GM12874 (cell line): ENCODE results near the gene HRH1.

Experiments used
- TF ChIP-seq, protein P1 (sequence below): IDR thresholded peaks from 2 replicates; pipeline ENCODE4 v1.5.1; 2011; ENCODE audit warnings: low read depth, mild to moderate bottlenecking, control low read depth, low read length, moderate library complexity; ENCODE audit not compliant: insufficient read depth

The HRH1 gene

DNA sequence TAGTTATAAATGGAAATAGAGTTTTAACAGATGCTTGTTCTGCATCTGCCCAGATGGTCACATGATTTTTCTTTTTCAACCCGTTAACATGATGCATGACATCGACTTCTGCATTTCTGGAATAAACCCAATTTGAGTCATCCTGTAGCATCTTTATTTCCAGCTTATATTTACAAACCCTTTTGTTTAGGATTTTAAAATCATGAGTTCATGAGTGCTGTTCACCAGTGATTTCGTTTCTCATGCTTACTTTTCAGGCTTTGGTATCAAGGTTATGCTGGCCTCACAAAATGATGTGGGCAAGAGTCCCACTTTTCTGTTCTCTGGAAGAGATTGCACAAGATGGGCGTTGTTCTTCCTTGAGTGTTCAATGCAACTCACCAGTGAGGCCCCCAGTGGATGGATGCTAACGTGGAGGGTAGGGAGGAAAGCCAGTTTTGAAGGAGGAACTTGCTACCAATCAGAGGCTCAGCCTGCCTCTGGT is 5.2 kb downstream of the HRH1 start:
- TF ChIP-seq, protein P1, sequence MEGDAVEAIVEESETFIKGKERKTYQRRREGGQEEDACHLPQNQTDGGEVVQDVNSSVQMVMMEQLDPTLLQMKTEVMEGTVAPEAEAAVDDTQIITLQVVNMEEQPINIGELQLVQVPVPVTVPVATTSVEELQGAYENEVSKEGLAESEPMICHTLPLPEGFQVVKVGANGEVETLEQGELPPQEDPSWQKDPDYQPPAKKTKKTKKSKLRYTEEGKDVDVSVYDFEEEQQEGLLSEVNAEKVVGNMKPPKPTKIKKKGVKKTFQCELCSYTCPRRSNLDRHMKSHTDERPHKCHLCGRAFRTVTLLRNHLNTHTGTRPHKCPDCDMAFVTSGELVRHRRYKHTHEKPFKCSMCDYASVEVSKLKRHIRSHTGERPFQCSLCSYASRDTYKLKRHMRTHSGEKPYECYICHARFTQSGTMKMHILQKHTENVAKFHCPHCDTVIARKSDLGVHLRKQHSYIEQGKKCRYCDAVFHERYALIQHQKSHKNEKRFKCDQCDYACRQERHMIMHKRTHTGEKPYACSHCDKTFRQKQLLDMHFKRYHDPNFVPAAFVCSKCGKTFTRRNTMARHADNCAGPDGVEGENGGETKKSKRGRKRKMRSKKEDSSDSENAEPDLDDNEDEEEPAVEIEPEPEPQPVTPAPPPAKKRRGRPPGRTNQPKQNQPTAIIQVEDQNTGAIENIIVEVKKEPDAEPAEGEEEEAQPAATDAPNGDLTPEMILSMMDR, result no peak

DNA sequence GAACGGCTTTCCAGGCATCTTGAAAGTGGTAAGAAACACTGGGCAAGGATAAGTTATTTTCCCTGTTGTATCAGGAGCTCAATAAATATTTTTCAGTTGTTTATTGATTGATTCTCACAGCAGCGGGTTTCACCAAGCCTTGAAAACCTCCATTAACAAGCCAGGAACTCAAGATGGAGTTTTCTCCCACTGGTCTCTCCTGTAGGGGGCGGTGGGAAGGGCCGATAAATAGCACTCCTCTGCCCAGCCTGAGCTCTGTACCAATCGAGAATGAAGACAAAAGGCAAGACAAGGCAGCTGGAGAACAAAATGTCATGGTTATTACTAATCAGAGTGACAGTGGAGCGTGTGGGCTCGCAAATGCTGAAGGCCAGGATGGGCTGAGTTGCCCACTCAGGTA is 7.4 kb downstream of the HRH1 start:
- TF ChIP-seq, protein P1, result no peak

DNA sequence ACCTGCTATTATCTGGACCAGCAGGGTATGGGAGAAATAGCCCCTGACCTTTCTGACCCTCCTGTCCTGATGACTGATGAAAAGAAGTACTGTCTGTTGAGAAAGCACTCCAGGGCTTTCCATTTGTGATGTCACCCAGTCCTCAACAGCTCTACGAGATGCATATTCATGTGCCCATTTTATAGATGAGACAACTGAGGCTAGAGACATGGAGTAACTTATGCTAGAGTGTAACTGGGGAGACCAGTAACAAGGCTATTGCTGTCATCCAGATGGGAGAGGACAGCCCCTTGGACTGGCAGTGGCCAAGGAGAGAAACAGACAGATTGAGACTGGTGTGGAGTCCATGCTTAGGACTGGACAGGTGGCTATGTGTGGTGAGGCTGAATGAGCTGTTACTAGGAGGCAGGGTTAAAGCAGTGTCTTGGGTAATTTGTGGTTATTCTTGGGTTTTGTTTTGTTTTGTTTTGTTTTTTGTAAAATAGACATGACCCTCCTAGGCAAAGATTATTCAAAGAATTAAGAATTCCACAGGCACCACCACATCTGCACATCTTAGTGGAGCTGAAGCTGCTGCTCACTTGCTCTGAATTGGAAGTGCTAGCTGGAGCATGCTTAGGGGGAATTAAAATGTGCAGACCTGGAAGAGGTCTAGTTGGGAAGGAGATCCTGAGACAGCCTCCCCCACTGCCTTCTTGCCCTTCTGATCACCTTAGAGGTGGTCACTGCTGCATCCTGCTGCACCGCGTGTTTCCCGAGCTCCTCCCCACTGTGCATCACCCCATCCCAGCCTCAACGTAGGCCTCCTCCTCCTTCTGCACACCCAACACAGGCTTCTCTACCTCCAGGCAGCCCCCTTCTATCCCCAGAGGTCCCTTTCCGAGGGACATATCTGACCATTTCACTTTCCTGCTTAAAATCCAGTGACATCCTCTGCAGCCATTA is 8.4 kb downstream of the HRH1 start:
- TF ChIP-seq, protein P1, result no peak

DNA sequence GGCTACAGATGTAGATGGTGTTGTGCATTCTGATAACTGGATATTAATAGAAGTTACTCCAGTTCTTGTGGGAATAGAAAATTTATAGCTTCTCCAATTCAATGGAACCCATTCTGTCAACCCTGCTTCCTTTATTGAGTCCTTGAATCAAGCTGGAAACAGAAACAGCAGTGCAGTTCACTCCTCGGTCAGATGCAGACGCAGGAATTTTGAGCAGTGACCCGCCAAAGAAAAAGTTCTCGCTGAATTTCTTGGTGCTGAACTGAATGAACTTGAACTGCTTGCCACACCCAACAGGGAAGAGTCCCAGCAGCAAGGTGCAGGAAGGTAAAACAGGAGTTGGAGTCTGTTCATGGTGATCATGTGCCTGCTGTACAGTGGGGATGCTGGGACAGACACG is 10.3 kb downstream of the HRH1 start:
- TF ChIP-seq, protein P1, result no peak

- TF ChIP-seq, protein P1, result no peak
These were observed 11.2 kb downstream of the HRH1 start for GRCh38 chr3:11165476-11165875.

- TF ChIP-seq, protein P1, result no peak
These were observed 13.3 kb downstream of the HRH1 start for GRCh38 chr3:11167590-11167989.

DNA sequence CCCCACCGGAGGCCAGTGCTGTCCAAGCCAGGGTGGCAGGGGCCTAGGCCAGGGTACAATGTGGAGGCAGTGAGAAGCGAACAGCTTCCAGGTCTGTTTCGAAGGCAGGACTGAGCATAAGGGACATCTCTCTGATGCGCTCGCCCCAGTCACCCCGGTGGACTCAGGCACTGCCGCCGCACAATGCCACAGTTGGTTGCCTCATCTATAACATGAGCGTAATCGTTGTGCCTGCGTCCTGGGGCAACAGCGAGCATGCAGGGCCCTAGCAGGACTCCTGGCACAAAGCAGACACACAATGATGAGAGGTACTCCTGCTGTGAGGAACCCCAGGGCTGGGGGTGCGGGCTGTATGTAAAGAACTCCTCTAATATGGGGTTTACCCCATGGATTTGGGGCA is 14.1 kb downstream of the HRH1 start:
- TF ChIP-seq, protein P1, result no peak
